ENCODE results near the gene ADAMTS3.

Gene ADAMTS3

GRCh38 chr4:72410158-72410557, 158.9 kb downstream of the ADAMTS3 start:
- DNase-seq (ENCODE audit: low read depth): no peak

GRCh38 chr4:72408568-72408967, 160.5 kb downstream of the ADAMTS3 start:
- no peak for DNase-seq (ENCODE audit: low read depth)

- DNase-seq (ENCODE audit: low read depth): no peak
Observed at GRCh38 chr4:72405417-72405816, 163.6 kb downstream of the ADAMTS3 start.

- no peak for DNase-seq (ENCODE audit: low read depth)
Observed at GRCh38 chr4:72397314-72397713, 171.7 kb downstream of the ADAMTS3 start.

DNA sequence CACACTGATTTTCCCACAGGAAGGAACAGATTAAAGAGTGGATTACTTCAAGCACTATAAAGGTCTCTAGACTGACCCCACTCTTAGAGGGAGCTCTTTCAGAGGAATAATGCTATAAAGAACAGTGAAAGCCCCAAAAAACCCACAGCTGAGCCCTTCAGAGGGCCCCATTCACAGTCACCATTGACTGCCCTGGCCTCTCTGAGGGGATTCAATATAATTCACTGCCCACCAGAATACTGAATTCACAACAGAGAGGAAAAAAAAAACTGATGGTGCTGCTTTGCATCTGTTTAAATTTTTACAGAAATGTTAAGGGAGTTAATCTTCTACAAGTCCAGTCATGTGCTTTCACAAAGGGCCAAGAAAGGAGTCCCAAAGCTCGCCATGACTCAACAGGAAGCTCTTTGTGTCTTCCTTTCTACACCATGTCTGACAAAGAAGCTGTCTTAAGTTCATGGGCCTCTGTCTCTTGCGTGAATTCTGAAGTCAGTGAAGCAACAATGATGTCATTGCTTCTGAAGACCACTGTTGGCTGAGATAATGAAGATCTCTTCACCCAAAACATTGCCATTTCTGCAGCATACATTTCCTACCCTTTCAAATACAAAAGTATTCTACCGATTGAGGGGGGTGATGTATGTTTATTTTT, 174.9 kb downstream of the ADAMTS3 start:
- DNase-seq (ENCODE audit: low read depth): no peak

GRCh38 chr4:72391281-72391680, 177.7 kb downstream of the ADAMTS3 start:
- DNase-seq (ENCODE audit: low read depth): no peak

- no peak for DNase-seq (ENCODE audit: low read depth)
Observed at GRCh38 chr4:72390409-72390808, 178.6 kb downstream of the ADAMTS3 start.

- DNase-seq (ENCODE audit: low read depth): no peak
Observed at GRCh38 chr4:72388521-72388920, 180.5 kb downstream of the ADAMTS3 start.

DNA sequence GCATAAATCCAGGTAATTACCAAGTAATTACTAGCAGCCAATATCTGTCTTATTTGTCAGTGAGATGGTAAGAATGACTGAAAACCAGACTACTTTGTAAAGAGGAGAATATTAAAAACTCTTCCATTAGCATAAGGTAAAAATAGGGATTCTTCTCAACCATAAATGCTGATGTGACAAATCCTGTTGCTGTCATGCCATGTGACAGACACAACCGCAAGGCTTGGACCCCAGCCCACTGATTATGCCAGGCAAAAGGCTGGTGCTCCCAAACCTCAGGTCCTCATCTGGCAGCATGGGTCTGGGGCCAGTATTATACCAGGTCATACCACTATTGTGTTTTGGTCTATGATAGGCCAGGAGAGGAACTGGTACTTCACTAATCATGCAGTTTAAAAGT, 181.1 kb downstream of the ADAMTS3 start:
- no peak for DNase-seq (ENCODE audit: low read depth)

DNA sequence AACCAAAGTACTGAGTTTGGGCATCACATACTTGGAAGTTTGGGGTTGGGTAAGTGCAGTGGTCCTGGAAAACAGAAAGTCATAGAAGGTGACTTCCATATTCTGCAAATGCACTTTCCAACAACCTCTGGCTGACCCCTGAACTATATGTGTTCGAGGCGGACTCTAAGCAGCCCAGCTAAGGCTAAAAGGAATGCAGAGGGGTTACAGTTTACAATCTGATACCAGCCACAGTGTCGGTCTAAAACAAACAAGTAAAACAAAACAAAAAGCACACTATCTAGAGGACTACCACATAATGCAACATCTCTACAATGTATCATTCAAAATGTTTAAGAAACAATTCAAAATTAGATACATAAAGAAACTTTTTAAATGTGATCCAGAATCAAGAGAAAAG, 185.6 kb downstream of the ADAMTS3 start:
- DNase-seq (ENCODE audit: low read depth): no peak

DNA sequence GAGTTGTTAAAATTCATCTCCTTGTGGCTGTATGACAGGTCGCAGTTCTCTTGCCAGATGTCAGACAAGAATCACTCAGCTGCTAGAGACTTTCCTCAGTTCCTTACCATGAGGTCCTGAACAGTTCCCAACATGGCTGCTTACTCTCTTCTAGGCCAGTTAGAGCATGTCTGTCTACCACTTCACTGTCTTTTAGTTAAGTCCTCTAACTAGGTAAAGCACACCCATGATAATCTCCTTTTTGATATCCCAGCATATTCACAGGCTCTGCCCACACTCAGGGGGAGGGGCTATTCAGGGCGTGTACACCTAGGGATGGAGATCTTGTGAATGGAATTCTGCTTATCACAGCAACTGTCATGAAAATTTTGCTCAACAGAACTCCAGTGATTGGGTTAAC, 190.1 kb downstream of the ADAMTS3 start:
- DNase-seq (ENCODE audit: low read depth): no peak

DNA sequence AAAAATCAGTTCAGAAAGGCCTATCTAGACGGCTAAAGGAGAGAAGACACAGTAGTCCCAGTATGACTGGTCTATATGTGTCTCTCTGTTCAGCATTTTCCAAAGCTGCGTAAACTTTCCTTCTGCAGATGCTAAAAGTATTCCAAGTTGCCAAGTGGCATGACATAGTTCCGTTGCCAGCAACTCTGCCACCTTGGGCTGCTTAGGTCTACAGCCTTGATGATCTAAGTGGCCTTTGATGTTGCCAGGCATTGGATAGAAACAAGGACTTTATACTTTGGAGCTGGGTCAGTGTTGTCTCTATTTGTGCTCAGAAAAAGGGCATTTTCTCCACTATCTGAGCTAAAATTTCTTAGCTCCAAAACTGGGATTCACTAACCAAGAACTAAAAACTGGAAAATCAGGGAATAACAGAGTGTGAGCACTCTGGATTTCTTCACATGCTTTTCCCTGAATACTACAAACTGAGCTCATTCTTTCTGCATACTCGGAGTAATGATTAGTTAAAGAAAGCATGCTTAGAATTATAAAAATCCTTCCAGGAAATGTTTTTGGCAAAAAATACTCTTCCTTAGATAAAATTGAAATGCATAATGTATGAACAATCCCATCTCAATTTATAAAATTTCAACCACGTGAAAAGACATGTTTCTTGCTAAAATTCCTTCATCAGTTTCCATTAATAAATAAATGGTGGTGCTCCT, 191.4 kb downstream of the ADAMTS3 start:
- DNase-seq (ENCODE audit: low read depth): no peak

DNA sequence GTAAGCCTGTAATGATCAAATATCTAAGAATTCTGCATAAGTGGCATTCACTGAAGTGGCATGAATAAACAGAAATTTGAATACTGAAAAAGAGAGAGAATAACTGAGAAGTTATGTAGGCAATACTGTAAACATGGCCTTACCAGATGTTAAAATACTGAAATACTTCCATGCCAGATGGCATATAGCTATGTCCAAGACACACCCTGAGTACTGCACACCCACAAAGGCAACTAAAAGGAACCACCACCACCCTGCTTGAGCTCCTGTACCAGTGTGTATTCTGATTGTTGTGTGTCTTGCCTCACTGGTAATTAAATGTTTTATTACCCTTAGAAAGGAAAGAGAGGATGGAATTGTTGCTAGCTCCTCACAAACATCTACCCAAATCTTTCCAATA, 192.1 kb downstream of the ADAMTS3 start:
- DNase-seq (ENCODE audit: low read depth): no peak

- DNase-seq (ENCODE audit: low read depth): no peak
Observed at GRCh38 chr4:72375073-72375736, 193.8 kb downstream of the ADAMTS3 start.

DNA sequence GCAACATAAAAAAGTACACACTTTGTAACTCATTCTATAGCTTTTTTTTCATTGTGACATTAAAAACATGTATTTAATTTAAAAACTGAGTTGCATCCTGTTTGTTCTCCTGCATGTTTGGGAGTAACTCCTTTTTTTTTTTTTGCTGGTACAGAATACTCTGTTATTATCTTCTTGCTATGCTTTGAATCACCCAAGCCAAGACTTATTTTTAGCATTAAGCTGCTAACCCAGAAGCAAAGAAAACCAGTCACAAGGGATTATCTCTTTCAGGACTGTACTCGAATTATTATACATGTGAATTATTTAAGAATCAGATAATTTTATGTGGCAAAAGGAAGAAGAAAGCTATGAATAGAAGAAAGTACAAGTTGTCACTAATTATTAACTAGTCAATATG, 194.9 kb downstream of the ADAMTS3 start:
- DNase-seq (ENCODE audit: low read depth): no peak

DNA sequence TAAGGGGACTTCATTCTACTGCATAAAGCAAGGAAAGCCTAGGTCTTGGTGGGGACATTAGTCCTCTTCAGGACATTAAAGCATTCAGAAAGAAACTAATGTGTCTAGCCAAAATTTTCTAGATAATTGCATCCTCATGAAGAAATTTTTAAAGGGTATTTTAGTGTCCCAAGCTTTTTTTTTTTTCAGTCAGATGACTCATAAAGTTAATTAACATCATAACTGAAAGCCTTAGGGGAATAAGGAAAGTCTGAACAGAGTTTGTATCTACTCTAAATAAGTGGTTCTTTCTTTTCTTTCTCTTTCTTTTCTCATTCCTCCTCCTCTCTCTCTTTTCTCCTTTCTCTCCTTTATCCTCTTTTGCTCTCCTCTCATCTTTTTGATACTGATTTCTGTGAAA, 202.4 kb downstream of the ADAMTS3 start:
- DNase-seq (ENCODE audit: low read depth): no peak

DNA sequence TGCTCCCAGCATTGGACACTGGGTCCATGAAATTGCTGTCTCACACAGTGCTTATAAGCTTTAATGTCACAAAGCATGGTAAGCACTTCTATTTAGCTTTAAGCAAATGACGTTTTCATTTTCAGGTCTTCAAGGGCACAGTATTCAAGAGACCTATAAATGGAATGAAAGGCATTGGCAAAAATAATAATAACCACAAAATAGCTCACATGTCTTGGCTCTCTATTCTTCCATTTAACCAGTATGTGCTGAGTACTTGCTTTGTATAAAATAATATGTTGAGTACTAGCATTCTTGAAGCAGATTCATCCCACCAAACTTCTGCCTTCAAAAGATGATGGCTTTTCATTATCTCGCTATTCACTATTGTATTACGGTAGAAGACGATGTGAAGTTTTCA, 203.0 kb downstream of the ADAMTS3 start:
- DNase-seq (ENCODE audit: low read depth): no peak

DNA sequence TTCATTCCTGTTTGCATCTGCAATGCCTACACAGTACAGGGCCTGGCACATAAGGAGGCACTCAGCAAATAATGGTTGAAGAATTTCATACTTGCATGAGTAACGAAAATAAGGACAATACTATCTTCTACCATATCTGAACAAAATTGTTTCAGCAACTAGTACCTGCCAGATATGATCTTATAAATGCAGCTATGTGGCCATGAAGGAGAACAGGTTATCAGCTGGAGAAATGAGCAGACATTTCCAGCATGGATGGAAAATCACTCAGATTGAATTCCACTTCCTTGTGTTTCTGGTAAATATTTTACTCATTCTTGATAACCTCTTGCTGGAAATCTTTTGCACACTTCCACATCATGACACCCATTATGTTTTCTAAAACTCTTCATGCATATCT, 204.0 kb downstream of the ADAMTS3 start:
- DNase-seq (ENCODE audit: low read depth): no peak

DNA sequence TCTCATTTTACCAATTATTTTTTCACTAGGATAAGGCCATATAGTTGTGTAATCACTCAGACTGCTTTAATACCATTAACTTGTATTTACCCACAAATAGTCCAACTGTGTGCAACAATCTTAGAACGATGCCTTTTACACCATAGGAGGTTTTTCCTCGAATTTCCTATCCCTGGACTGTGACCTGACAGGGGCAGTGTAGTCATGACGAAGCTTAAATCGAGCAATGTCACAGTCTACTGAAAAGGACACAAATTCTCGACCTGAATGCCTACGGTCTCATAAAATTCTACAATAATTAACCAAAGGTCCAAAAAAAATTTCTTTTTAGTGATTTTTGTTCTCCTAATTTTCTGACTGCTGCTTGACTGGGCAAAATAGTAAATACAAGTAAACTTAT, 208.9 kb downstream of the ADAMTS3 start:
- no peak for DNase-seq (ENCODE audit: low read depth)

DNA sequence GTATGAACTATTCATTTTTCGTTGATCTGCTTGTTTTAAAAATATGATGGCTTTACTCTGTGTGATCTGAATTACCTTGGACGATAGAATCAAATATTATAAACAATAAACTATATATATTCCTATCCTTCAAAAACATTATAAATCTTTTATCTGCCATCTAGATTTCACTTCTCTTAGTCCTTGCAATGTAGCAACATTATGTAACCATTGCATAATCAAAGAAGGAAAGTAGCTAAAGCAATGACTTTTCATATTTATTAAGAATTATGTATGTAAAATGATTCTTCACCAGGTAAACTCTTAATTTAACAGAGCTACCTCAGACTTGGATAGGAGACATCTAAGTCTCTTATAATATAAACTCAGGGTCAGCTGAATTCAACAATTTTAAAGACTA, 210.5 kb downstream of the ADAMTS3 start:
- no peak for DNase-seq (ENCODE audit: low read depth)

DNA sequence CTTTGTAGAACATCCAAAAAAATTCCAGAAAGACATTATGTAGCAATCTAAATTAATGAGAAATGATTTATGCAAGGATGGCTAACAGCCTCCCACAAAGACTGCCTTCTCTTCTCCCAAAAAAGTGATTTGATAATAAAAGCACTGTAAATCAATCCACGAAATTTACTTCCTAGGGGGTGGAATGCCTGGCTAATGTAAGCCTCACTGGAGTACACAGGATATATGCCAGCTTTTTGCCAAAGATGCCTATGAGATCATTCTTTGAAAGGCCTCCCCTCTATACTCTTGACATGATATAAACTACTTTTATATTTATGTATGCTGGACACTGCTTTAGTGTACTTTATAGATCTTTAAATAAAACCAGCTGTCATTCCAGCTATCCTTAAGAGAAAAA, 211.1 kb downstream of the ADAMTS3 start:
- no peak for DNase-seq (ENCODE audit: low read depth)

DNA sequence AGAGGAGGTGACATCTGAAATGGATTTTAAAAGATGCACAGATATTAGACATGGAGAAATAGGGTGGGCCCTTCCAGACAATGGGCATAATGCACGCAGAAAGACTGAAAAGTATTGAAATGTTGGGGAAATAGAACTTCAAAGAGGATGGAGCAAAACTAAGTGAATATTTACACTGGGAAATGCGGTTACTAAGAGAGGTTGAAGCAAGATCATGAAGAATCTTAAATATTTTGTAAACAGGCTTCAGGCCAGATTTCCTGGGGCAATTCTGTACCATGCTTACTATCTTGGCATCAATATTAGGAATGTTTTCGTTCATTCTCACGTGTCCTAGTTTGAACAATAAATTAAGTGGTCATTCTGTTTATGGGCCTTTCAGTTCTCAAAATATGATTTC, 216.3 kb downstream of the ADAMTS3 start:
- no peak for DNase-seq (ENCODE audit: low read depth)

GRCh38 chr4:72351521-72351920, 217.5 kb downstream of the ADAMTS3 start:
- DNase-seq (ENCODE audit: low read depth): no peak

Data from T follicular helper cell (primary cell).